GM18870 (cell line): ENCODE results near the gene PXDC1.
"Not testable (repeated sequence)": the region's sequence is repeated elsewhere in the genome, so short reads cannot be mapped to it uniquely, and the experiment has no call there.

Source experiments
- ATAC-seq: cut with Tn5 transposase; IDR thresholded peaks from one replicate; pipeline ENCODE4 v1.9.1; 2021; ENCODE audit warnings: moderate library complexity; ENCODE audit not compliant: unreplicated experiment

Gene PXDC1

DNA sequence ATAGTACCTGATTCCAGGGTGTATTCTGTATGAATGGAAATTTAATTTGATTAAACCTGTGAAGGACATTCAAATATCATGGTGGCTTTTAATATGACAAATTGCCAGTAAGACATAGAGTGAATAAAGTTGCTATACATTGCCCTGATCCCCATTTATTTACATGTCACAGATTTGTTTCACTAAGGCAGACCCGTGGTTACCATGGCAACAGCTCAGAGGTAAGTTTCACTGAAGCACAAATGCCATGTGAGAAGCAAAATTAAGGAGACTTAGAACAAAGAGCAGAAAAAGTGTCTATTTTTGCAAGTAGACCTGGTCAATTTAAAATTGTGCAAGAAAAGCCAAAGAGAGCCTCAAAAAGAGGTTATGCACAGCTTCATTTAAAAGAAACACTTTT, 63.7 kb downstream of the PXDC1 start:
- no peak for ATAC-seq

DNA sequence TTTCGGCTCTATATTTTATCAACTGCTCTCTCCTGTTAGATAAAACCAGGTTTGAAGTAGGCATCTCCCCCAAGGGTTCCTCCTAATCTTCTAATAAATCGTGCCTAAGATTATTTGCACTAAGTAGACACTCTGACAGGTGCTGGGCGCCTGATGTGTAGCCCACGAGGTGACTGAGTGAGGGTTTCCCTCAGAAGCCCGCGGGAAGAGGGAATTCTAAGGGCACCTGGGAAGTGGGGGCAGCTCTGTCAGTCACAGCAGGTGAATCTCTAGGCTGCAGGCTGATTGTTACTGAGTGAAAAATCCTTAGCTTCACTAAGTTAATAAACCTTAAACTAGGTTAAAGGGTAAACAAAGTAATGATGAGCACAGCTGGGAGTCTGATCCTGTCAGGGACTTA, 68.2 kb downstream of the PXDC1 start:
- ATAC-seq: no peak

DNA sequence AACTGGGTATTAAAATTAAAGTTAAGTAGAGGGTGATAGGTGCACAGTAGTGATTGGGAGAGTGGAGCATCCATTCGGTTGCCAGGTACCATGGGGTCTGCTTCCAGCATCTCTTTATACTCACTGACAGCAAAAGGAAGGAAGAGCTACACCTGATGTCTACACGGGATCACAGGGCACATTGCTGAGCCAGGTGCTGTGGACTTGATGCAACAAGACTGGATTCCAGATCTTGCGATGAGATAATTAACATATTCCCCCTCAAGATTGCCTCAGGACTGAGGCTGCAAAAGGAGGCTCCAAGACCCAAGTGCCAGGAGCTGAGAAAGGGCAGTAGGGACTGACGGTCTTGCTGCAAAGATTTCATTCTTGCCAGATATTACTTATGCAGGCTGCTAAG, 72.6 kb downstream of the PXDC1 start:
- ATAC-seq: no peak

DNA sequence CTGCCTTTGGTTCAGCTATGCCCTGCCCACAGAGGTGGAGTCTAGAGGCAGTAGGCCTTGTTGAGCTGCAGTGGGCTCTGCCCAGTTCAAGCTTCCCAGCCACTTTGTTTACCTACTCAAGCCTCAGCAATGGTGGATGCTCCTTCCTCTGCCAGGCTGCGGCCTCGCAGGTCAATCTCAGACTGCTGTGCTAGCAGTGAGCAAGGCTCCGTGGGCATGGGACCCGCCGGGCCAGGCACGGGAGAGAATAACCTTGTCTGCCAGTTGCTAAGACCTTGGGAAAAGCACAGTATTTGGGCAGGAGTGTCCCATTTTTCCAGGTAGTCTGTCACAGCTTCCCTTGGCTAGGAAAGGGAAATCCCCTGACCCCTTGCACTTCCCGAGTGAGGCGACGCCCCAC, 73.8 kb downstream of the PXDC1 start:
- not testable (repeated sequence) for ATAC-seq

DNA sequence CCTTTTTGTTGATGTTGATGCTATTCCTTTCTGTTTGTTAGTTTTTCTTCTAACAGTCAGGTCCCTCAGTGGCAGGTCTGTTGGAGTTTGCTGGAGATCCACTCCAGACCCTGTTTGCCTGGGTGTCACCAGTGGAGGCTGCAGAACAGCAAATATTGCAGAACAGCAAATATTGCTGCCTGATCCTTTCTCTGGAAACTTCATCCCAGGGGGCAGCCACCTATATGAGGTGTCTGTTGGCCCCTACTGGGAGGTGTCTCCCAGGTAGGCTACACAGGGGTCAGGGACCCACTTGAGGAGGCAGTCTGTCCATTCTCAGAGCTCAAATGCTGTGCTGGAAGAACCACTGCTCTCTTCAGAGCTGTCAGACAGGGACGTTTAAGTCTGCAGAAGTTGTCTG, 74.2 kb downstream of the PXDC1 start:
- ATAC-seq: not testable (repeated sequence)
